Neural cell (in vitro differentiated cells): ENCODE results near the gene SDK1. TPM values are rescaled to one million over a fixed set of nuclear protein-coding genes. Genes with fewer than 3 reads are reported as not detected.

Source experiments
- H2AFZ ChIP-seq: fragments of 200-600, 300-800 bp; sonication (generic), shearing (Covaris generic); 2 replicates; pipeline ENCODE4 v1.6.0; 2014; ENCODE audit warnings: low read depth, mild to moderate bottlenecking, antibody characterized with exemption, low read length, moderate library complexity
- H3F3A ChIP-seq: fragments of 200-600 bp; shearing (Covaris generic); 2 replicates; pipeline ENCODE4 v1.6.1; 2016; ENCODE audit warnings: mild to moderate bottlenecking, moderate library complexity, mixed read lengths, antibody characterized with exemption, low read length; ENCODE audit not compliant: insufficient read depth, poor library complexity, severe bottlenecking
- H3K27ac ChIP-seq: fragments of 200-600, 300-800 bp; sonication (generic), shearing (Covaris generic); 2 replicates; pipeline ENCODE4 v1.5.1; 2014; ENCODE audit warnings: mild to moderate bottlenecking, low read length, moderate library complexity
- H3K27me3 ChIP-seq: fragments of 300-800, 200-600 bp; sonication (generic), shearing (Covaris generic); 2 replicates; pipeline ENCODE4 v1.6.0; 2014; ENCODE audit warnings: mild to moderate bottlenecking, low read depth, low read length, moderate library complexity; ENCODE audit not compliant: insufficient read depth
- H3K36me3 ChIP-seq: fragments of 300-800, 200-600 bp; sonication (generic), shearing (Covaris generic); 2 replicates; pipeline ENCODE4 v1.5.1; 2014; ENCODE audit warnings: mild to moderate bottlenecking, antibody characterized with exemption, low read length, moderate library complexity; ENCODE audit not compliant: insufficient read depth
- H3K4me2 ChIP-seq: fragments of 300-800, 200-600 bp; sonication (generic), shearing (Covaris generic); 2 replicates; pipeline ENCODE4 v1.6.0; 2014; ENCODE audit warnings: mild to moderate bottlenecking, low read length
- H3K4me3 ChIP-seq: fragments of 300-800, 200-600 bp; sonication (generic), shearing (Covaris generic); 2 replicates; pipeline ENCODE4 v1.5.1; 2014; ENCODE audit warnings: mild to moderate bottlenecking, low read length, moderate library complexity
- H3K79me2 ChIP-seq: fragments of 200-600 bp; shearing (Covaris generic); replicated peaks from 2 replicates; pipeline ENCODE4 v1.6.0; 2014; ENCODE audit warnings: mild to moderate bottlenecking, low read length, moderate library complexity; ENCODE audit not compliant: insufficient read depth
- H3K9ac ChIP-seq: fragments of 300-800, 200-600 bp; sonication (generic), shearing (Covaris generic); 2 replicates; pipeline ENCODE4 v1.6.1; 2016; ENCODE audit warnings: mild to moderate bottlenecking, low read length, mixed read lengths
- H3K9me2 ChIP-seq: fragments of 200-600 bp; shearing (Covaris generic); 2 replicates; pipeline ENCODE4 v1.6.1; 2016; ENCODE audit warnings: mild to moderate bottlenecking, low read length, mixed read lengths; ENCODE audit not compliant: insufficient read depth
- H3K9me3 ChIP-seq: fragments of 200-600, 300-800 bp; sonication (generic), shearing (Covaris generic); 2 replicates; pipeline ENCODE4 v1.6.1; 2016; ENCODE audit warnings: mild to moderate bottlenecking, mixed run types, low read length, moderate library complexity, mixed read lengths
- H4K20me1 ChIP-seq: fragments of 200-600 bp; shearing (Covaris generic); 2 replicates; pipeline ENCODE4 v1.6.1; 2016; ENCODE audit warnings: mild to moderate bottlenecking, mixed run types; ENCODE audit not compliant: insufficient read depth
- CTCF ChIP-seq: fragments of 450-650 bp; IDR thresholded peaks from 2 replicates; pipeline ENCODE4 v1.5.1; 2014; ENCODE audit warnings: antibody characterized with exemption, mild to moderate bottlenecking, moderate library complexity; ENCODE audit not compliant: poor library complexity, severe bottlenecking
- EP300 ChIP-seq: fragments of 450-650 bp; conservative IDR thresholded peaks from 2 replicates; pipeline ENCODE4 v1.6.1; 2014; ENCODE audit warnings: antibody characterized with exemption, mild to moderate bottlenecking, moderate library complexity; ENCODE audit not compliant: poor library complexity, severe bottlenecking
- EZH2 ChIP-seq: fragments of 200-600, 300-800 bp; shearing (Covaris generic), sonication (generic); IDR thresholded peaks from 2 replicates; pipeline ENCODE4 v1.6.1; 2014; ENCODE audit warnings: antibody characterized with exemption, low read length, borderline replicate concordance, mild to moderate bottlenecking; ENCODE audit not compliant: insufficient read depth, poor library complexity, severe bottlenecking
- MXI1 ChIP-seq: fragments of 450-650 bp; conservative IDR thresholded peaks from 2 replicates; pipeline ENCODE4 v1.6.1; 2014; ENCODE audit warnings: antibody characterized with exemption, mild to moderate bottlenecking; ENCODE audit not compliant: poor library complexity, severe bottlenecking
- POLR2AphosphoS5 ChIP-seq: IDR thresholded peaks from 2 replicates; pipeline ENCODE4 v1.6.1; 2012
- RAD21 ChIP-seq: fragments of 450-650 bp; conservative IDR thresholded peaks from 2 replicates; pipeline ENCODE4 v1.6.1; 2014; ENCODE audit warnings: antibody characterized with exemption, mild to moderate bottlenecking, moderate library complexity
- REST ChIP-seq: IDR thresholded peaks from 2 replicates; pipeline ENCODE4 v1.6.1; 2012; ENCODE audit warnings: borderline replicate concordance
- SMC3 ChIP-seq: fragments of 450-650 bp; conservative IDR thresholded peaks from 2 replicates; pipeline ENCODE4 v1.6.1; 2014; ENCODE audit warnings: antibody characterized with exemption, mild to moderate bottlenecking, moderate library complexity; ENCODE audit not compliant: poor library complexity
- TAF1 ChIP-seq: IDR thresholded peaks from 2 replicates; pipeline ENCODE4 v1.6.1; 2012; ENCODE audit warnings: low read depth
- polyA plus RNA-seq: library from polyadenylated mRNA; depleted of rRNA; stranded (reverse); fragments of >200 nt; gene quantifications from 2 replicates; pipeline ENCODE4 v1.2.3, GENCODE V29; 2014

The SDK1 gene
- polyA plus RNA-seq, 1 donor from 2014 or later = 2.7 TPM

GRCh38 chr7:3568516-3568915, 267.5 kb downstream of the SDK1 start:
- Histone ChIP-seq H2AFZ (no peak overlapping the region), H3K36me3 (no peaks in the 10 kb centered on the region), H3K9me3 (no peaks in the 10 kb centered on the region), H3K27me3 (no peaks in the 10 kb centered on the region), H3K79me2 (no peaks in the 10 kb centered on the region), H3K9ac (no peak overlapping the region), H3K4me3 (no peak overlapping the region), H3K4me2 (no peak overlapping the region), H3F3A (no peaks in the 10 kb centered on the region), H3K27ac (no peak overlapping the region), H3K9me2 (no peaks in the 10 kb centered on the region), H4K20me1 (no peaks in the 10 kb centered on the region)
- TF ChIP-seq CTCF (no peak), EP300 (no peak), EZH2 (no peak), TAF1 (no peak), POLR2AphosphoS5 (no peak), REST (no peak), MXI1 (no peak), SMC3 (no peak), RAD21 (no peak)

- no peaks in the 10 kb centered on the region for H3K36me3 ChIP-seq
- no peak overlapping the region for H3K4me2 ChIP-seq
- TF ChIP-seq POLR2AphosphoS5 (no peak), TAF1 (no peak), REST (no peak), CTCF (no peak), RAD21 (no peak), SMC3 (no peak), MXI1 (no peak), EZH2 (no peak), EP300 (no peak)
- H3K9me3 ChIP-seq = no peaks in the 10 kb centered on the region
- H3F3A ChIP-seq = no peaks in the 10 kb centered on the region
- H3K9me2 ChIP-seq = no peaks in the 10 kb centered on the region
- H3K27me3 ChIP-seq = no peaks in the 10 kb centered on the region
- no peak overlapping the region for H2AFZ ChIP-seq
- H4K20me1 ChIP-seq = no peaks in the 10 kb centered on the region
- no peak overlapping the region for H3K9ac ChIP-seq
- no peak overlapping the region for H3K27ac ChIP-seq
- no peaks in the 10 kb centered on the region for H3K79me2 ChIP-seq
- no peak overlapping the region for H3K4me3 ChIP-seq
These were observed 268.6 kb downstream of the SDK1 start for GRCh38 chr7:3569643-3570042.
